Right lobe of liver (tissue), 6 donors: Measurements from ENCODE around the gene RTL1. TPM values are rescaled to one million over a fixed set of nuclear protein-coding genes. Genes with fewer than 3 reads are reported as not detected.

Source experiments
- ATAC-seq, 4 donors: fragments of 200-7000 bp; cut with Tn5 transposase; one replicate each; pipeline ENCODE4 v1.9.1; 2020; ENCODE audit warnings: mild to moderate bottlenecking in 4 of 4, moderate library complexity in 4 of 4
- DNase-seq, 3 donors: peaks; one replicate each; pipeline ENCODE4 v3.0.0-alpha.2; 2020
- H3K27ac ChIP-seq, 3 donors: fragments of 200-600 bp; one replicate each; pipeline ENCODE4 v1.8.0; 2022
- H3K27me3 ChIP-seq, 2 donors: fragments of 200-600 bp; one replicate each; pipeline ENCODE4 v1.8.0; 2022
- H3K36me3 ChIP-seq, 4 donors: fragments of 200-600 bp; sonication (generic) in 1 of 4; one replicate each; pipeline versions ENCODE4 v1.5.1 to v1.8.0; 2017 to 2022; ENCODE audit warnings: control low read depth in 1 of 4
- H3K4me1 ChIP-seq, 4 donors: fragments of 200-600 bp; sonication (generic) in 1 of 4; one replicate each; pipeline versions ENCODE4 v1.5.1 to v1.8.0; 2017 to 2022; ENCODE audit warnings: control low read depth in 1 of 4
- H3K4me3 ChIP-seq, 3 donors: fragments of 200-600 bp; one replicate each; pipeline ENCODE4 v1.8.0; 2022
- H3K9me3 ChIP-seq, 4 donors: fragments of 200-600 bp; sonication (generic) in 1 of 4; one replicate each; pipeline versions ENCODE4 v1.5.1 to v1.8.0; 2017 to 2022; ENCODE audit warnings: control low read depth in 1 of 4
- POLR2A ChIP-seq: fragments of 450-650 bp; IDR thresholded peaks from one replicate; pipeline ENCODE4 v1.6.1; 2017; ENCODE audit warnings: antibody characterized with exemption, mild to moderate bottlenecking
- WGBS: methylation state at CpG from one replicate; pipeline ENCODE4 v1.1.6; 2018; ENCODE audit warnings: low coverage, low lambda C conversion rate; ENCODE audit not compliant: insufficient coverage; ENCODE audit errors: missing lambda C conversion rate; 5-methylcytosine and 5-hydroxymethylcytosine counted together
- intact Hi-C, 2 donors: fragments of 100-400 bp; cut with DNase I; formaldehyde crosslinking; loops; one replicate each; pipeline versions ENCODE4 v1.11.2 to v1.14.1; 2022
- total RNA-seq, 6 experiments: library from RNA; depleted of rRNA in 2 of 6; stranded (reverse); fragments of >200 nt in 2 of 6; fragmentation: NEBNext Ultra II Directional in 3 of 6; extraction: Animal tissue kit (Norgen Biotek cat#: 25700) in 3 of 6; gene quantifications; one replicate each; pipeline versions ENCODE4 v1.1.0 to v1.2.4, GENCODE V29; 2016 to 2023
- TF ChIP-seq, protein P1 (sequence below), 4 donors: fragments of 200-600 bp in 3 of 4; fragments of 450-650 bp in 1 of 4; IDR thresholded peaks; one replicate each; pipeline versions ENCODE4 v1.5.1 to v1.8.0; 2016 to 2022; ENCODE audit warnings: antibody characterized with exemption in 4 of 4, mild to moderate bottlenecking in 2 of 4
- donor health status: DM: no; HTN: yes; CAD: no.
- donor health status: DM: no; HTN: no; CAD: no.
- donor health status: DM: no; HTN: no; CAD: no.
- donor health status: DM: no; HTN: yes; CAD: no.
- donor health status: DM: no; HTN: yes; CAD: no.

RTL1 gene
- total RNA-seq, 6 experiments from 2014 or later = 0.04 TPM; not detected in 5

DNA sequence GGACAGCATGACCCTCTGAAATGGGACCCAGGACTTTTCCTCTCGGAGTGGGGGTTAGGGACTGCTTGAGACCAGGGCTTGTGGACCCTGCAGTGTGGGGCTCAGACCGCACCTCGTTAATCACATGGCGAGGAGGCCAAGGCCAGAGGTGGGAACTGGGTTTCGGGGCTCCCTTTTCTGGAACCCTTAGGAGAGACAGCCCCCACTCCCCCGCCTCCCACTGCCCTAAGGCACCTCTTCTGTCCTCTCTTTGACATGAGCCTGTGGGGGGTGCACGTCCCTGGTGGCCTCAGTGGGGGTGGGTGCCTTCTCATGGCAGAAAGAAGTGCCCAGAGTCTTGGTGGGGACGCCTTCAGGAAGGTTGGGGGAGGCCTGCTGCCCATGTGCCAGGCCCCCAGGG, 24.3 kb downstream of the RTL1 start:
- no peaks in the 10 kb centered on the region for H3K4me1 ChIP-seq
- no peak for ATAC-seq
- H3K36me3 ChIP-seq = no peaks in the 10 kb centered on the region
- no peaks in the 10 kb centered on the region for H3K27me3 ChIP-seq
- H3K27ac ChIP-seq = no peak overlapping the region
- no peak overlapping the region for H3K4me3 ChIP-seq
- intact Hi-C loops = no loop called here
- H3K9me3 ChIP-seq = no peaks in the 10 kb centered on the region
- TF ChIP-seq, protein P1, sequence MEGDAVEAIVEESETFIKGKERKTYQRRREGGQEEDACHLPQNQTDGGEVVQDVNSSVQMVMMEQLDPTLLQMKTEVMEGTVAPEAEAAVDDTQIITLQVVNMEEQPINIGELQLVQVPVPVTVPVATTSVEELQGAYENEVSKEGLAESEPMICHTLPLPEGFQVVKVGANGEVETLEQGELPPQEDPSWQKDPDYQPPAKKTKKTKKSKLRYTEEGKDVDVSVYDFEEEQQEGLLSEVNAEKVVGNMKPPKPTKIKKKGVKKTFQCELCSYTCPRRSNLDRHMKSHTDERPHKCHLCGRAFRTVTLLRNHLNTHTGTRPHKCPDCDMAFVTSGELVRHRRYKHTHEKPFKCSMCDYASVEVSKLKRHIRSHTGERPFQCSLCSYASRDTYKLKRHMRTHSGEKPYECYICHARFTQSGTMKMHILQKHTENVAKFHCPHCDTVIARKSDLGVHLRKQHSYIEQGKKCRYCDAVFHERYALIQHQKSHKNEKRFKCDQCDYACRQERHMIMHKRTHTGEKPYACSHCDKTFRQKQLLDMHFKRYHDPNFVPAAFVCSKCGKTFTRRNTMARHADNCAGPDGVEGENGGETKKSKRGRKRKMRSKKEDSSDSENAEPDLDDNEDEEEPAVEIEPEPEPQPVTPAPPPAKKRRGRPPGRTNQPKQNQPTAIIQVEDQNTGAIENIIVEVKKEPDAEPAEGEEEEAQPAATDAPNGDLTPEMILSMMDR (IDR thresholded peaks at IDR 0.05) = no peak
- no peak for TF ChIP-seq POLR2A
- WGBS = no CpG with 5 or more reads among the region's 8 CpGs
- DNase-seq = no peak

DNA sequence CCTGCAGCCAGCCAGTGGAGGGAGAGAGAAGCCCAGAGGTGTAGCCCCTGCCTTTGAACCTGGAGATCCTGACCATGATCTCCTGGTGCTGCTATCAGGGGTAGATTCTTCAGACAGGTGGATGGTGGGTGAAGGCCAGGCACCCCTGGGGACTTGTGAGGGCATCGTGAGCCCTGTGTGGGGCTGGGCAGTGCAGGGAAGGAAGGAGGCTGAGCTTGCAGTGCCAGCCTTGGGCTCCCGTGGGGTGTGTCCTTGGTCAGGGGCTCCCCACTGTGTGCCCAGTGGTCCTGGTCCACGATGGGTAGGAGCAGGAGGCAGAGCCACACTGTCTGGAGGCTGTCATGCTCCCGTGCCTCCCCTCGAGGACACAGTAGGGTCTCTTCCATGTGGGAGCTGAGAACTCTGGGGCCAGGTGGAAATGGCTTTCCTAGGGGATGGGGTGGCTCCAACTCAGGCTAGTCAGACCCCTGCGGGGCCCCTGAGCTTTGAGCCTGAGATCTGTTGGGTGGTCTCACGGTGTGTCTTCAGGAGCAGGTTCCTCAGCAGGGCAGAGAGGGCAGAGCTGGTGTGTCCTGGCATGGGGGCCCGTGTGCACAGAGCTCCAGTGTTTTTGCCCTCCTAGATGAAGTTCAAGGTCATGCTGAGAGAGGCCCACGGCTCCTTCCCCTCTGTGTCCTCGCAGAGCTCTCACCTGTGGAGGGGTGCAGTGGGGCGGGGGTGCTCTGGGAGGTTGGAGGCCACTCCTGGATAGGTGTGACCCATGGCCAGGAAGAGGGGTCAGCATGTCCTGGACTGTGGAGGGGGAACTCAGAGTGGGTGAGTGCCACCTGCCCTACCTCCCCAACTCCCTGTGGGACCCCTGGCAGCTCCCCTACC, 25.0 kb downstream of the RTL1 start:
- DNase-seq = peak in 2 of 3 donors; percentile 11 to 37
- no peak for TF ChIP-seq POLR2A
- TF ChIP-seq, protein P1 (IDR thresholded peaks at IDR 0.05) = no peak
- Histone ChIP-seq H3K9me3 (no peaks in the 10 kb centered on the region), H3K27me3 (no peaks in the 10 kb centered on the region), H3K36me3 (no peaks in the 10 kb centered on the region), H3K4me3 (no peak overlapping the region), H3K27ac (no peak overlapping the region), H3K4me1 (no peaks in the 10 kb centered on the region)
- intact Hi-C loops = no loop called here
- ATAC-seq = no peak
- no CpG with 5 or more reads among the region's 11 CpGs for WGBS

DNA sequence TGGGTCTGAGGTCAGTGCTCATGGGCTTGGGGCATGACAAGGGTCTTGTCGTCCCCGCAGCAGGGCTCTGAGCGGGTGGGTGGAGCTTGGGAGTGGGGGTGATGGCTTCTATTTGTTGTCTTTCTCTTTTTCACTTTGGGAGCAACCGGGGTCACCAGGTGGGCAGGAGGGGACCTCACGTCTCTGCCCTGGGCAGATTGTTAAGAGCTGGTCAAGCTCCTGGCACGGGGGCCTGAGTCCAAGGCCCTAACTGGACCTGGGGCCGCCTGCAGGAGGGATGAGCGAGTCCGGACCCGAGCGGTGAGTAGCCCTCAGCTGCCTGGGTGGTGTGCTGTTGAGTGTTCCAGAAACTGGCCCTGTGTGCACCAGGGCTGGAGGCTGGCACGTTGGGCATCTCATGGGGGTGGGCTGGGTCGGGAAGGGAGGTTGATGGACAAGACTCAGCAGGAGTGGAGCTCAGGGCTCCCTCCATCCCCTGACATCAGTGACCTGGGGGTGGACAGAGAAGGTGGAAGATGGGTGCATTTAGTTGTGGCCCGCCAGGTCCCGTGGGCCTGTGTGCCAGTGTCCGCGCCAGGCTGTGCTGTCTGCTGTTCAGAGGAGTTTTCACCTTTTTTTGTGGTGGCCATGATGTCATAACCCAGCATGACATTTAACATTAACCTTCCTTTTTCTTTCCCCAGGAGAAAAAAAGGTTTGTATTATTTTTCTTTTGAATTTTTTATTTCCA, 27.5 kb downstream of the RTL1 start:
- 61% methylated on average over 3 of the region's 17 CpGs for WGBS

DNA sequence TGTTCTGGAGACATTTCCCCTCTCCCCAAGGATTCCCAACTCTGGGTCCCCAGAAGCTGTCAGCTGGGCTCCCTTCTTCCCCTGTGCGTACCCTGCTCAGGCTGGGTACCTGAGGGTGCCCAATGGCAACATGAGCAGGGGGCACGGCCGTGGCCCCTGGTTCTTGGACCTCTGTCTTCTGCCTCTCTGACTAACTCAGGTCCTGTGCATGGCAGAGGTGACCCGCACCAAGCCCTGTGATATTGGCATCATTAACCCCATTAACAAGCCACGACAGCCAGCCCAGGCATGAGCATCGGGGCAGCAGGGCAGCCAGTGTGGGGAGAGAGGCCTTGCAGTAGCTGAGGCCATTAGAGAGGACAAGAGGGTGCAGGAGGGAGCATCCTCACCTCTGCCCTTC, 28.4 kb downstream of the RTL1 start:
- Histone ChIP-seq H3K36me3 (no peaks in the 10 kb centered on the region), H3K27me3 (no peaks in the 10 kb centered on the region), H3K4me3 (no peak overlapping the region), H3K9me3 (no peaks in the 10 kb centered on the region), H3K27ac (no peak overlapping the region), H3K4me1 (no peaks in the 10 kb centered on the region)
- peak in 2 of 3 donors; percentile 7 to 37 for DNase-seq
- TF ChIP-seq, protein P1 (IDR thresholded peaks at IDR 0.05) = no peak
- no peak for TF ChIP-seq POLR2A
- intact Hi-C loops = no loop called here
- WGBS = no CpG with 5 or more reads among the region's 6 CpGs
- no peak for ATAC-seq

More for the DNA sequence above, 27.5 kb downstream of the RTL1 start:
- no peak overlapping the region for H3K4me3 ChIP-seq
- no peak for TF ChIP-seq POLR2A
- TF ChIP-seq, protein P1 (IDR thresholded peaks at IDR 0.05) = no peak
- H3K27ac ChIP-seq = no peak overlapping the region
- no peaks in the 10 kb centered on the region for H3K4me1 ChIP-seq
- H3K27me3 ChIP-seq = no peaks in the 10 kb centered on the region
- H3K36me3 ChIP-seq = no peaks in the 10 kb centered on the region
- ATAC-seq = no peak
- peak in 2 of 3 donors; percentile 11 to 50 for DNase-seq
- no peaks in the 10 kb centered on the region for H3K9me3 ChIP-seq
- intact Hi-C loops = no loop called here
